Measurements from ENCODE around the gene DRD2.

The DRD2 gene

DNA sequence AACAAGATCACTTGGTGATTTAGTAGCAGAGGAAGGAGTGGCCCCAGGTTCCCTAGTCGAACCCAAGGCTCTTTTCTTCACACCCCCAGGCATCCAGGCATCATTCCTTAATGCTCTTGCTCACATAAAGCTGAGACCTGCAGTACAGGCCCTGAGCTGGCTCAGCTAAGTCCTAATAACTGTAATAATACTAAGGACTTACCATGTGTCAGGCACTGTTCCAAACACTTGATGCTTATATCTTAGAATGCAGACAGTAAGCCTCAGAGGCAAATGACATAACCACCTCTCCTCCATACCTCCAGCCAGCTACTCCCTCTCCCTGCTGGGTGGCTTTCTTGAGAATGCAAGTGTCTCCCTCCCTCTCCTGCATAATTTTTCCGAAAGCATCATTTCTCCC lies 54.4 kb downstream of the DRD2 start:
- TF ChIP-seq, protein P1, sequence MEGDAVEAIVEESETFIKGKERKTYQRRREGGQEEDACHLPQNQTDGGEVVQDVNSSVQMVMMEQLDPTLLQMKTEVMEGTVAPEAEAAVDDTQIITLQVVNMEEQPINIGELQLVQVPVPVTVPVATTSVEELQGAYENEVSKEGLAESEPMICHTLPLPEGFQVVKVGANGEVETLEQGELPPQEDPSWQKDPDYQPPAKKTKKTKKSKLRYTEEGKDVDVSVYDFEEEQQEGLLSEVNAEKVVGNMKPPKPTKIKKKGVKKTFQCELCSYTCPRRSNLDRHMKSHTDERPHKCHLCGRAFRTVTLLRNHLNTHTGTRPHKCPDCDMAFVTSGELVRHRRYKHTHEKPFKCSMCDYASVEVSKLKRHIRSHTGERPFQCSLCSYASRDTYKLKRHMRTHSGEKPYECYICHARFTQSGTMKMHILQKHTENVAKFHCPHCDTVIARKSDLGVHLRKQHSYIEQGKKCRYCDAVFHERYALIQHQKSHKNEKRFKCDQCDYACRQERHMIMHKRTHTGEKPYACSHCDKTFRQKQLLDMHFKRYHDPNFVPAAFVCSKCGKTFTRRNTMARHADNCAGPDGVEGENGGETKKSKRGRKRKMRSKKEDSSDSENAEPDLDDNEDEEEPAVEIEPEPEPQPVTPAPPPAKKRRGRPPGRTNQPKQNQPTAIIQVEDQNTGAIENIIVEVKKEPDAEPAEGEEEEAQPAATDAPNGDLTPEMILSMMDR (IDR thresholded peaks at IDR 0.05; ENCODE audit: low read depth, low read length, missing control alignments), result no peak
- DNase-seq (ENCODE audit: low read depth), result no peak
- no peak overlapping the region for H3K4me3 ChIP-seq (ENCODE audit: low read depth, low read length)
- in situ Hi-C loops (cut with HindIII; ENCODE audit: low sequenced_read_pairs), result no loop called here

DNA sequence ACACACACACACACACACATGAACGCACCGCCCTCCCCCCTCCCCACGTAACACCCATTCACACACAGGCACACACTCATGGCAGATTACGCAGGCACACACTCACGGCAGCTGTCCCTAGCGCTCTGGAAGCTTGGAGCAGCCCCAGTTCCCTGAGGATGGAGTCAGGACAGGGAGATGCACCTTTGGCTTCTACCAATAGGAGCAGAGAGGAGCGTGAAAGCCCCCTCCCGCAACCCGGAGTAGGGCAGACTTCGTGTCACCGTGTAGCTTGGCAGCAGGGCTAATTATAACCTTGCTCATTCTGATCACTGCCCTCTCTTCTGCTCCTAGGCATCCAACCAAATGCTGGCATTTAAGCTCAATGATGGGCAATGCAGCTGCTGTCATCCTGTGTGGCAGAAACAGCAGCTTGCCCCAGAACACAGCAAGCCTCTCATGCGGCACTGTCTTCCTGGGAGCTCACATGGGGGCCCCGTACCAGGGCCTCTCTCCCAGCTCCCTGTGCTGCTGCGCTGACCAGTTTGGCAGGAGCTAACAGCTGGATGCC lies 55.7 kb downstream of the DRD2 start:
- no peak overlapping the region for H3K4me3 ChIP-seq (ENCODE audit: low read depth, low read length)
- TF ChIP-seq, protein P1 (IDR thresholded peaks at IDR 0.05; ENCODE audit: low read depth, low read length, missing control alignments), result no peak
- in situ Hi-C loops (cut with HindIII; ENCODE audit: low sequenced_read_pairs), result loop anchor here (5.0 kb wide), 1 partner anchor 87 kb away; no protein-coding TSS in a partner anchor
- DNase-seq (ENCODE audit: low read depth), result no peak

DNA sequence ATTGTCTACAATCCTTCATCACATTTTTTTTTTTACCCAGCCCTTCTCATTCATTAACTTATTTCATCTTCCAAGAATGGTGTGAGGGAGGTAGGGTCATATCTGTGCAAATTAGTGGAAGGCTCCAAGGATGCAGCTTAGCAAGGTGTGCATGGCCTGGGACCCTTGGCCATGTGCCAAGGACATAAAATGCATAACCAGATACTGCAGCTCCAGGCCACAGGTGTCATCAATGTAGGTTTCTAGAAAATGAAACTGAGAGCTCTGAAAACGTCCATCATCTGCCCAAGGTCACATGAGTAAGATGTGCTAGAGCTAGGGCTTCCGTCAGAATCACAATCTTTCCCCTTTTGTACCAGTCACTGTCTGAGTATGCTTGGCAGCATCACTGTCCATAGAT lies 57.8 kb downstream of the DRD2 start:
- in situ Hi-C loops (cut with HindIII; ENCODE audit: low sequenced_read_pairs), result loop anchor here (5.0 kb wide), 1 partner anchor 85 kb away; no protein-coding TSS in a partner anchor
- H3K4me3 ChIP-seq (ENCODE audit: low read depth, low read length), result no peak overlapping the region
- DNase-seq (ENCODE audit: low read depth), result no peak
- TF ChIP-seq, protein P1 (IDR thresholded peaks at IDR 0.05; ENCODE audit: low read depth, low read length, missing control alignments), result no peak

DNA sequence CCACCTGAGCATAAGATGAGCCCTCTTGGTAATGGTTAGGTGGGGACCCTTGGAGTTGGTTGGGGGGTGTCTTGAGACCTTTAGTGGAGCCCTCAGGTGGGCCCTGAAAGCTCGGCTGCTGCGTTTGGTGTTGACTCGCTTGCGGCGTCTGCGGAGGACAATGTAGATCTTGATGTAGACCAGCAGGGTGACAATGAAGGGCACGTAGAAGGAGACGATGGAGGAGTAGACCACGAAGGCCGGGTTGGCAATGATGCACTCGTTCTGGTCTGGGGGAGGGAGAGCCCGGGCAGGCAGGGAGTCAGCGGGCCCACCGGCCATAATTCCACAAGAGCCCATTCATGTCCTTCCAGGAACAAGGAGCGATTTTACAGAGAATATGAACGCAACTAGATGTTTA lies 59.9 kb downstream of the DRD2 start:
- TF ChIP-seq, protein P1 (IDR thresholded peaks at IDR 0.05; ENCODE audit: low read depth, low read length, missing control alignments), result no peak
- in situ Hi-C loops (cut with HindIII; ENCODE audit: low sequenced_read_pairs), result loop anchor here (5.0 kb wide), 1 partner anchor 83 kb away; no protein-coding TSS in a partner anchor
- no peak for DNase-seq (ENCODE audit: low read depth)
- H3K4me3 ChIP-seq (ENCODE audit: low read depth, low read length), result no peak overlapping the region

DNA sequence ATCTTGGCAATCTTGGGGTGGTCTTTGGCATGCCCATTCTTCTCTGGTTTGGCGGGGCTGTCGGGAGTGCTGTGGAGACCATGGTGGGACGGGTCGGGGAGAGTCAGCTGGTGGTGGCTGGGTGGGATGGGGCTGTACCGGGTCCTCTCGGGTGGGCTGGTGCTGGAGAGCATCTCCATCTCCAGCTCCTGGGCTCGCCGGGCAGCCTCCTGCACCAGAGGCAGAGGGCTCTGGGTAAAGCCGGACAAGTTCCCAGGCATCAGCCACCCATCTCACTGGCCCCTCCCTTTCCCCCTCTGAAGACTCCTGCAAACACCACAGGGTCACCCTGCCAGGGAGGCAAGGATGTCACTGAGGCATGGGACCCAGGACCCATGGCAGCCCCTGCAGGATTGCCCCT lies 62.5 kb downstream of the DRD2 start:
- in situ Hi-C loops (cut with HindIII; ENCODE audit: low sequenced_read_pairs), result no loop called here
- H3K4me3 ChIP-seq (ENCODE audit: low read depth, low read length), result no peak overlapping the region
- TF ChIP-seq, protein P1 (IDR thresholded peaks at IDR 0.05; ENCODE audit: low read depth, low read length, missing control alignments), result no peak
- DNase-seq (ENCODE audit: low read depth), result no peak

DNA sequence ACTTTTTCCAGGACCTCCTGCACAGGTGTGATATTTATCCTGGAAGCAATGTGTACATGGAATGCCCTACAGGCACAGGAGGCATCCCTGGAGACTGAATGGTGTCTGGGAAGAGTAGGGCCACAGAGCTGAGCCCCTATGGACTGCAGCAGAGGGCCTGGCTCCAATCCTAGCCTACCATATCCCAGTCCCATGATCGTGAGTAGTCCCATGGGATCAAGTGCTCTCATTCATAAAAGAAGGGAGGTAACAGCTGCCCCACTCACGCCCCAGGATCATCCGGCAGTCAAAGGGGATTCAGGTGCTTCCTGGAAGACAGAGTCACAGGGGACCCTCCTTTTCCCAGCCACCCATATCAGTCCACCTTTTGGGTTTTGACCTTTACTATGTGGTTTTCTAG lies 63.7 kb downstream of the DRD2 start:
- DNase-seq (ENCODE audit: low read depth), result no peak
- H3K4me3 ChIP-seq (ENCODE audit: low read depth, low read length), result no peak overlapping the region
- TF ChIP-seq, protein P1 (IDR thresholded peaks at IDR 0.05; ENCODE audit: low read depth, low read length, missing control alignments), result no peak
- in situ Hi-C loops (cut with HindIII; ENCODE audit: low sequenced_read_pairs), result no loop called here
